GM23338 (cell line): ENCODE results near the gene TMEM43.

Experiments
- CREB1 ChIP-seq: fragments of 250-450 bp; sonication (Bioruptor Pico); IDR thresholded peaks from 2 replicates; pipeline ENCODE4 v1.5.0; 2020; ENCODE audit warnings: low read depth, mild to moderate bottlenecking, moderate library complexity
- CTCF ChIP-seq, 2 experiments: fragments of 200-600 bp in 1 of 2; sonication (generic) in 1 of 2; conservative IDR thresholded peaks; 2 replicates each; pipeline versions ENCODE4 v1.5.1 to v1.6.1; 2016 to 2017; ENCODE audit warnings: antibody characterized with exemption in 2 of 2, low read depth in 2 of 2, mild to moderate bottlenecking in 2 of 2, moderate library complexity in 1 of 2
- ETS1 ChIP-seq: IDR thresholded peaks from 2 replicates; pipeline ENCODE4 v1.6.1; 2016; ENCODE audit warnings: antibody characterized with exemption
- EZH2 ChIP-seq: fragments of 200-600 bp; sonication (generic); IDR thresholded peaks from one replicate; pipeline ENCODE4 v1.8.0; 2017; ENCODE audit warnings: antibody characterized with exemption, mild to moderate bottlenecking, low read depth; ENCODE audit not compliant: unreplicated experiment
- EZH2phosphoT487 ChIP-seq: fragments of 200-600 bp; sonication (generic); IDR thresholded peaks from one replicate; pipeline ENCODE4 v1.8.1; 2018; ENCODE audit warnings: antibody characterized with exemption; ENCODE audit not compliant: unreplicated experiment
- JUNB ChIP-seq: IDR thresholded peaks from one replicate; pipeline ENCODE4 v1.6.1; 2016; ENCODE audit warnings: antibody characterized with exemption; ENCODE audit not compliant: unreplicated experiment
- NANOG ChIP-seq: IDR thresholded peaks from 2 replicates; pipeline ENCODE4 v1.6.1; 2016; ENCODE audit warnings: antibody characterized with exemption, borderline replicate concordance
- POLR2AphosphoS5 ChIP-seq: IDR thresholded peaks from 2 replicates; pipeline ENCODE4 v1.6.1; 2016; ENCODE audit warnings: antibody characterized with exemption, low read depth
- REST ChIP-seq: IDR thresholded peaks from one replicate; pipeline ENCODE4 v1.6.1; 2018; ENCODE audit warnings: antibody characterized with exemption; ENCODE audit not compliant: unreplicated experiment
- STAT1 ChIP-seq: IDR thresholded peaks from one replicate; pipeline ENCODE4 v1.6.1; 2016; ENCODE audit warnings: antibody characterized with exemption; ENCODE audit not compliant: unreplicated experiment
- ZNF114 ChIP-seq: fragments of 250-450 bp; sonication (Bioruptor Pico); IDR thresholded peaks from 2 replicates; pipeline ENCODE4 v1.5.0; 2020; ENCODE audit warnings: mild to moderate bottlenecking, moderate library complexity
- ZNF331 ChIP-seq: fragments of 250-450 bp; sonication (Bioruptor Pico); IDR thresholded peaks from 2 replicates; pipeline ENCODE4 v1.5.0; 2020; ENCODE audit warnings: low read depth, mild to moderate bottlenecking, moderate library complexity
- ZNF462 ChIP-seq: fragments of 250-450 bp; sonication (Bioruptor Pico); IDR thresholded peaks from 2 replicates; pipeline ENCODE4 v1.5.0; 2020; ENCODE audit warnings: mild to moderate bottlenecking, moderate library complexity

- TF ChIP-seq REST (no peak), CTCF (conservative IDR thresholded peaks at IDR 0.05; ENCODE audit: low read depth in 2 of 2) (no peak), NANOG (no peak), ETS1 (no peak), EZH2 (no peak), EZH2phosphoT487 (no peak), JUNB (no peak), POLR2AphosphoS5 (no peak), CREB1 (CRISPR knock-in tag) (no peak), STAT1 (no peak), ZNF331 (CRISPR knock-in tag) (no peak), ZNF114 (no peak), ZNF462 (CRISPR knock-in tag) (no peak)
These were observed 42.2 kb downstream of the TMEM43 start for GRCh38 chr3:14166877-14167603.
